Endodermal cell (in vitro differentiated cells): Measurements from ENCODE around the gene INSYN1. TPM values are rescaled to one million over a fixed set of nuclear protein-coding genes. Genes with fewer than 3 reads are reported as not detected.
"Not testable (repeated sequence)": the region's sequence is repeated elsewhere in the genome, so short reads cannot be mapped to it uniquely, and the experiment has no call there.

Experiments
- DNase-seq: peaks from one replicate; pipeline ENCODE4 v3.0.0-alpha.2; 2017
- H3K27ac ChIP-seq: 2 replicates; pipeline ENCODE4 v1.5.1; 2013; ENCODE audit warnings: mild to moderate bottlenecking, low read depth, low read length, moderate library complexity
- H3K27me3 ChIP-seq: 2 replicates; pipeline ENCODE4 v1.6.1; 2013; ENCODE audit warnings: mild to moderate bottlenecking, low read length, moderate library complexity; ENCODE audit not compliant: insufficient read depth, control insufficient read depth, poor library complexity, severe bottlenecking
- H3K36me3 ChIP-seq: 2 replicates; pipeline ENCODE4 v1.7.0; 2013; ENCODE audit warnings: mild to moderate bottlenecking, low read length, moderate library complexity; ENCODE audit not compliant: control insufficient read depth, insufficient read depth
- H3K4me1 ChIP-seq: one replicate; pipeline ENCODE4 v1.7.0; 2013; ENCODE audit warnings: low read length; ENCODE audit not compliant: control insufficient read depth, insufficient read depth
- H3K4me3 ChIP-seq: 2 replicates; pipeline ENCODE4 v1.5.1; 2013; ENCODE audit warnings: mild to moderate bottlenecking, low read length, moderate library complexity
- H3K9ac ChIP-seq: 2 replicates; pipeline ENCODE4 v1.6.1; 2013; ENCODE audit warnings: mild to moderate bottlenecking, low read length, moderate library complexity; ENCODE audit not compliant: poor library complexity, severe bottlenecking; ENCODE audit errors: extremely low read depth
- H3K9me3 ChIP-seq: 2 replicates; pipeline ENCODE4 v1.6.1; 2013; ENCODE audit warnings: mild to moderate bottlenecking, low read length, moderate library complexity; ENCODE audit not compliant: control insufficient read depth
- H3K27ac Mint-ChIP-seq: 2 replicates; pipeline ENCODE4 v1.8.0; 2020; ENCODE audit warnings: mixed read lengths
- H3K27me3 Mint-ChIP-seq: 2 replicates; pipeline ENCODE4 v1.8.0; 2021; ENCODE audit warnings: mild to moderate bottlenecking, mixed read lengths; ENCODE audit not compliant: insufficient read depth
- H3K36me3 Mint-ChIP-seq: 2 replicates; pipeline ENCODE4 v1.8.0; 2020; ENCODE audit warnings: low read depth, mixed read lengths
- H3K4me1 Mint-ChIP-seq: 2 replicates; pipeline ENCODE4 v1.8.0; 2020; ENCODE audit warnings: mixed read lengths
- H3K4me3 Mint-ChIP-seq: 2 replicates; pipeline ENCODE4 v1.8.0; 2020; ENCODE audit warnings: mild to moderate bottlenecking, moderate library complexity, mixed read lengths
- H3K9me3 Mint-ChIP-seq: 2 replicates; pipeline ENCODE4 v1.8.0; 2020; ENCODE audit warnings: mild to moderate bottlenecking, mixed read lengths
- CTCF ChIP-seq: fragments of 200-600 bp; sonication (generic); conservative IDR thresholded peaks from 2 replicates; pipeline ENCODE4 v1.5.0; 2021; ENCODE audit warnings: antibody characterized with exemption, mild to moderate bottlenecking
- WGBS, 2 experiments: methylation state at CpG; one replicate each; pipeline versions ENCODE4 v1.1.5 to v1.1.7; 2013; ENCODE audit warnings: missing lambda C conversion rate in 2 of 2, mixed read lengths in 1 of 2; ENCODE audit not compliant: insufficient coverage in 1 of 2, insufficient read length in 1 of 2; 5-methylcytosine and 5-hydroxymethylcytosine counted together
- total RNA-seq, 2 donors: library from RNA; stranded (reverse); fragmentation: NEBNext Ultra II Directional in 1 of 2; extraction: Animal tissue kit (Norgen Biotek cat#: 25700) in 1 of 2; gene quantifications; 2 replicates in 1 of 2; 3 replicates in 1 of 2; pipeline ENCODE4 v1.2.1, GENCODE V29; 2021

Gene INSYN1
- total RNA-seq, 2 donors from 2014 or later, result 0.33 to 0.55 TPM

DNA sequence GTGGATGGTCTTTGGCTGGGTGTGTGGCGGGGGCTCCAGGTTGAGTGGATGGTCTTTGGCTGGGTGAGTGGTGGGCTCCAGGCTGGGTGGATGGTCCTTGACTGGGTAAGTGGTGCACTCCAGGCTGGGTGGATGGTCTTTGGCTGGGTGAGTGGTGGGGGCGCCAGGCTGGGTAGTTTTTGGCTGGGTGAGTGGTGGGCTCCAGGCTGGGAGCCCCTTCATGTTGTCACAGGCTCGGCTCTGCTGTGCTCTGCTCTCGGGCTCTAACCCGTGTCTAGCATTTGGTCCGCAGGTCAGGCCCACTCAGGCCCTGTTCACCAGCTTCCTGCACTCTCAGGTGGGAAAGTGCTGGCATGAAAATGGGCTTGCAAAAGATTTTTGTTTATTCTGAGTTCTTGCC lies 43.9 kb downstream of the INSYN1 start:
- no peak for TF ChIP-seq CTCF
- Mint-ChIP-seq H3K4me3 (no peak overlapping the region), H3K9me3 (no peaks in the 10 kb centered on the region), H3K27ac (no peak overlapping the region), H3K27me3 (no peaks in the 10 kb centered on the region), H3K36me3 (peaks cover 72% of the 10 kb centered on the region), H3K4me1 (no peaks in the 10 kb centered on the region)
- Histone ChIP-seq H3K27ac (no peak overlapping the region), H3K4me3 (no peak overlapping the region), H3K9ac (no peak overlapping the region), H3K36me3 (peaks cover 74% of the 10 kb centered on the region), H3K27me3 (no peaks in the 10 kb centered on the region), H3K9me3 (no peaks in the 10 kb centered on the region), H3K4me1 (no peaks in the 10 kb centered on the region)
- no peak for DNase-seq
- WGBS, 2 experiments, result 94% methylated on average over 6 of the region's 6 CpGs; no CpG with 5 or more reads in 1 of the 2 experiments

GRCh38 chr15:73708691-73709090 lies 44.5 kb downstream of the INSYN1 start:
- Histone ChIP-seq H3K9ac (no peak overlapping the region), H3K27me3 (no peaks in the 10 kb centered on the region), H3K36me3 (peaks cover 70% of the 10 kb centered on the region), H3K27ac (no peak overlapping the region), H3K9me3 (no peaks in the 10 kb centered on the region), H3K4me1 (no peaks in the 10 kb centered on the region), H3K4me3 (no peak overlapping the region)
- 94 to 96% methylated on average over 3 to 6 of the region's 6 CpGs for WGBS, 2 experiments
- Mint-ChIP-seq H3K27me3 (no peaks in the 10 kb centered on the region), H3K4me1 (no peaks in the 10 kb centered on the region), H3K9me3 (no peaks in the 10 kb centered on the region), H3K36me3 (peaks cover 72% of the 10 kb centered on the region), H3K4me3 (no peak overlapping the region), H3K27ac (no peak overlapping the region)
- no peak for DNase-seq
- TF ChIP-seq CTCF, result no peak

- Mint-ChIP-seq H3K4me3 (no peak overlapping the region), H3K4me1 (no peaks in the 10 kb centered on the region), H3K9me3 (no peaks in the 10 kb centered on the region), H3K27me3 (no peaks in the 10 kb centered on the region), H3K27ac (no peak overlapping the region), H3K36me3 (peaks cover 49% of the 10 kb centered on the region)
- H3K4me3 ChIP-seq, result no peak overlapping the region
- peak; percentile 92 for DNase-seq
- peak; percentile 93 for TF ChIP-seq CTCF
- H3K9me3 ChIP-seq, result no peaks in the 10 kb centered on the region
- WGBS, 2 experiments, result 67 to 74% methylated on average over 6 to 13 of the region's 13 CpGs
- H3K27me3 ChIP-seq, result no peaks in the 10 kb centered on the region
- peaks cover 58% of the 10 kb centered on the region for H3K36me3 ChIP-seq
- no peak overlapping the region for H3K27ac ChIP-seq
- H3K9ac ChIP-seq, result no peak overlapping the region
- no peaks in the 10 kb centered on the region for H3K4me1 ChIP-seq
Measured at GRCh38 chr15:73704869-73705645, 48.1 kb downstream of the INSYN1 start.

GRCh38 chr15:73704142-73704868 lies 48.8 kb downstream of the INSYN1 start:
- not testable (repeated sequence) for H3K4me3 ChIP-seq, H3K4me1 Mint-ChIP-seq, H3K9ac ChIP-seq, DNase-seq, H3K27me3 ChIP-seq, H3K9me3 Mint-ChIP-seq, H3K27me3 Mint-ChIP-seq, H3K4me3 Mint-ChIP-seq, H3K9me3 ChIP-seq, H3K27ac ChIP-seq, H3K27ac Mint-ChIP-seq, H3K4me1 ChIP-seq
- H3K36me3 ChIP-seq, result peaks cover 51% of the 10 kb centered on the region
- peaks cover 48% of the 10 kb centered on the region for H3K36me3 Mint-ChIP-seq
- 90 to 93% methylated on average over 10 to 23 of the region's 23 CpGs for WGBS, 2 experiments
